NAMALWA (cell line): ENCODE measurements around the gene XDH.

ENCODE experiments used
- DNase-seq: peaks from one replicate; pipeline ENCODE4 v3.0.0-alpha.2; 2015; ENCODE audit warnings: low spot score

XDH gene

DNA sequence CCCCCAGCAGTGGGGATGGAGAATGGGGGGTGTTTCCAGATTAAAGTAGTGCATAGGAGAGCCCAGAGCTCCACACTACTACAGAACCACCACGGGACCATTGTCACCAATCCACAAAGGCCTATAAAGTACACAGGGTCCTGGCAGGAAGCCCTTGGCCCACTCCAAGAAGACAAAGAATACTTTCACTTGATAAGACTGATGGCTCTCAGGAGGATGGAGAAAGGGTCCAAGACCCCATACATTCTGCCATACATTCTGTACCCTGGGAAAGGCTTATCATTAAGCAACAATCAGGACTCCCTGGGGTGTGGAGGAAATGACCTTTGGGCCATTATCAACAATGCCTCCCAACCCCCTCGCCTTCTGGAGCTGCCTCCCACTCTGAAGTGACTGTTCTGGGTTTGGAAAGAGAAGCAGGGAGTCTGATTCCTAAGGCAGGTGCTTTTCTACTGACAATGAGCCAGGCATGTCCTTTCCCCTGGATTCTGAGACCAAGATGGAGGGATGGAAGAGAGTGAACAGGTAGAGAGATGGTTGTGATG, 85.4 kb downstream of the XDH start:
- DNase-seq = no peak

GRCh38 chr2:31328026-31328425, 86.5 kb downstream of the XDH start:
- DNase-seq = no peak

DNA sequence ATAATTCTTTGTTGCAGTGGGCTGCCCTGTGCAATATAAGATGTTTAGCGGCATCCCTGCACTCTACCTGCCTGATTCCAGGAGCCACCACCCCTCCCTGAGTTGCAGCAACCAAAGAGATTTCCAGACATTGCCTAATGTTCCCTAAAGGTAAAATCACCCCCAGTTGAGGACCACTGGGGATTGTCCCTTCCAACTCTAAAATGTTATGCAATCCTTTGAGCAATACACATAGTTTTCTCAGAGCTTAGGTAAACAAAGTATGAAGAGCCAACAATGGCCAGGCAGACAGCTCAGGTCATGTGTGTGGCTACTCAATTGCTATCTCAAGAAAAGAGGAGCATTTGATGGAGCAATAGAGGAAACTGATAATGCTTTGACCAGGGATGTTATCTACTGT, 87.0 kb downstream of the XDH start:
- DNase-seq = no peak

- DNase-seq = peak; percentile 41
Measured at GRCh38 chr2:31324016-31324633, 90.4 kb downstream of the XDH start.

DNA sequence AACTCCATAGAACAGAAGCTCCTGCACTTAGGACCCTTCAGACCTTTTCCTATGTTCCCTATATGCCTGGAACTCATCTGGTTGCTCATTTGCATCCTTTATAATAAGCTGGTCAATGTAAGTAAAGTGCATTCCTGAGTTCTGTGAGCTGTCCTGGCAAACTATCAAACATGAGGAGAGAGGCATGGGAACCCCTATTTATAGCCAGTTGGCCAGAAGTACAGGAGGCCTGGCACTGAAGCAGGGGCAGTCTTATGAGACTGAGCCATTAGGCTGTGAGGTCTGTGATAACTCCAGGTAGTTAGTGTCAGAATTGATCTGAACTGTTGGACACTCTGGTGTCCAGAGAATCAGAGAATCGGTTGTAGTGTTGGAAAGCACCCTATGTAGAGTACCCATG, 92.2 kb downstream of the XDH start:
- no peak for DNase-seq

- peak; percentile 37 for DNase-seq
Measured at GRCh38 chr2:31319406-31320175, 95.0 kb downstream of the XDH start.

- DNase-seq = peak; percentile 63
Measured at GRCh38 chr2:31318361-31319336, 95.9 kb downstream of the XDH start.

DNA sequence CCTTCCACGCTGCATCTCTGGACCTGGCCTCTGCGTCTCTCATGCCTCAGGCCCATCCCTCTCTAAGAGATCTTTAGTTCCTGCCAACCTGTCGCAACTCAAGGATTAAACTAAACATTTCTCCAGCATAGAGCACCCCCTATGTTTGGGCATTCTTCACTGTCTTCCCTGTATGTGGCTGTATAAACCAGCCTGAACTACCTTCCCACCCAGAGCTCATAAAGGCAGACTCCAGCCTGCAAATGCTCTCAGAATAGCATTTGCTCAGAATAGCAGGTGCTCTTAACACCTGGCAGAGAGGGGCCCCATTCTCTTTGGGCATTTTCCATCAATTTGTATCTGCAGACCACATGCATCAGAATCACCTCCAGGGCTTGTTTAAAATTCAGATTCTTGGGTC, 97.1 kb downstream of the XDH start:
- no peak for DNase-seq

GRCh38 chr2:31314761-31315160, 99.8 kb downstream of the XDH start:
- DNase-seq = no peak

DNA sequence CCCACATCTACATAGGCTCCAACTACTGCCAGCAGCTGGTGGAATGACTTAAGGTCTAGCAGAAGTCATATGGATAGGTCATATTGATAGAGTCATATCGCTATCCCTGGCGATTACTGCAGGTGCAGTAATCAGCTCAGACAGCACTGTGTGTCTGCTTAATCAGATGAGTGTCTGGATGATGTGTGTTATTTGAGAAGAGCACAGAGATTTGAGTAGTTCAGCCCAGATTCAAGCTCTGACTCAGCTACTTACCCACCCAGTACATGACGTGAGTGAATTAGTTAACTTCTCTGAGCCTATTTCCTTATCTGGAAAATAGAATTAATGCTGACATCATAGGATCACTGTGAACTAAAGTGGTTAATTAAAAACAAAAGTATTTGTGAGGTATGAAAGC, 101.6 kb downstream of the XDH start:
- DNase-seq = no peak

GRCh38 chr2:31304816-31305215, 109.7 kb downstream of the XDH start:
- no peak for DNase-seq

- no peak for DNase-seq
Measured at GRCh38 chr2:31302940-31303563, 111.5 kb downstream of the XDH start.

GRCh38 chr2:31300309-31300708, 114.2 kb downstream of the XDH start:
- no peak for DNase-seq

GRCh38 chr2:31299547-31299946, 115.0 kb downstream of the XDH start:
- no peak for DNase-seq

DNA sequence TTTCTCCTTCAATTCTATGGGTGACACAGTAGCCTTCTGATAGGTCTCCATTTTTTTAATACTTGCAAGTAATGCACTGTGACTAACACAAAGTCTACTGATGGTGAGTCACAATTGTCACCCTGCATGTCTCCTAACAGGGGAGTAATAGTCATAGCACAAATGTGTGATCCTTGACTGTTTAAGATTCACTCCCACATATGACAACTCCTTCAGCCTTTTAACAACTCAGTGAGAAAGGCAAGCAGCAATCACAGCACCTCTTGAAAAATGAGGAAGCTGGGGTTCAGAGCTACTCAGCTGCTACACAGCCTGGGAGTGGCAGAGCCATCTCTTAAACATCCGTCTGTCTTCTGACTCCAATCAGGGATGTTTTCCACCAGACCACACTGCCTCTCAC, 116.8 kb downstream of the XDH start:
- peak; percentile 16 for DNase-seq

DNA sequence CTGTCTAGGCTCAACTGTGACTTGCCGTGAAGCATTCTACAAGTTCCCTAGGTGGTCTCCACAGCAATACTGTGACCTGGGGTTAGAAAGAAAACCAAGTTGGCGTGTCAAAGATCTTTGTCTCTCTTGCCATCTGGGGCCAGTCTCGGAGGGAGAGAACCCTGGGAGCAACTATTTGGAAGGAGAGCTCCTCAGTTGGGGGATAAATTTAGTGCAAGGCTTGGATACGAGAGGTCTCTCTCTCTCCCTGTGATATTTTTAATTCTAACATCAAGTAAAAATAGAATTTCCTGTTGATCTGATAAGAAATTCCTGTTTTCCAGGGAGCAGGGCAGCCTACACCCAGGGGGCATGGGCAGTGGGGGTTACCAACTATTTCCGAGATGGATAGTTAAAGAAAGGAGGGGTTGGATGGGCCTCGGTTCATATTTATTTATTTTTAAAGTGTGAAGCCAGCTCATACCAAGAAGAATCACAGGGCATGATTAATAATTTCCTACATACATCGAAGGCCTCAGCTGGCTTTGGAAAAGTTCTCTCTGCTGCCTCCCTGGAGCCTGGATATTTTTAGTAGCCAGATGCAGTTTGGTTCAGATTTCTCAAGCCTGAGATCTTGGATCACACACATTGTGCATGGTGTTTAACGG, 117.8 kb downstream of the XDH start:
- DNase-seq = no peak

GRCh38 chr2:31294196-31294595, 120.3 kb downstream of the XDH start:
- DNase-seq = no peak

DNA sequence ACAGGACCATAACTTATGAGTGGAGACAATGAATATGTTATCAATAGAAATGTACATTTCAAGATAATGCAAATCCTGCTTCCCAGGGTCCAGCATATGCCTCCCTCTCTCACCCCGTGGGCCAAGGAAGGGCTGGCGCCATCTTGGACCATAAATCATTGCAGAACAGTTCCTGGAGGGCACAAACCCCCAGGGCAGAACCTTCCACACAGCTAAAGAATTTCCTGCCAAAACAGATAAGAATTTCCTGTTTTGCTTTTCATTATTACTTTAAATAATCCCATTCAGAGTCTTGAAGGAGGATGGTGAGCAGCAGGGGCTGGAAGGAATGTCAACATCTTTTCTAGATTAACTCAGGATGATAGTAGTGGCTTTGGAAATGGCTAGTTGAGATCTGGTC, 126.9 kb downstream of the XDH start:
- no peak for DNase-seq

- DNase-seq = no peak
Measured at GRCh38 chr2:31286961-31287550, 127.5 kb downstream of the XDH start.

DNA sequence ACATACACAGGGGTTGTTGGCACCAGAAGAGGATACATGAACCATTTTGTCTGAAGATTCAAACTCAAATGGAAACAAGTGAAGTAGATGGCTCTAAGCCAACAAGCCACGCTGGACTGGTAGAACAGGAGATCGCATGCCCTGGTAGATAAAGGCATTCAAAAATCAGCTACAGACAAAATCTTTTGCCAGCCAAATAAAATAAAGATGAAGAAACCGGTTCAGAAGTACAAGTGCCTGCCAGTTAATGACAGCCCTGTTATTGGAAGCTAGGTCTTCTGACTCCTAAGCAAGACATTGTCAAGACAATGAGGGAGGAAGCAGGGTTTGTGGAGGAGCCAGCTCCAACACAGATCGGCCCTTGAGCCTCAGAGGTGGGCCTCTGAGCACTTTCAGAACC, 128.3 kb downstream of the XDH start:
- no peak for DNase-seq
